Astrocyte of the cerebellum (primary cell): ENCODE measurements around the gene CETP.
A peak's percentile ranks its signal among the peaks of the same experiment; 100 is the strongest.

Experiments used
- DNase-seq: peaks from one replicate; pipeline ENCODE4 v3.0.0-alpha.2; 2011; ENCODE audit warnings: low read depth
- H3K4me3 ChIP-seq: 2 replicates; pipeline ENCODE4 v1.5.1; 2011; ENCODE audit warnings: mild to moderate bottlenecking, low read depth, low read length, moderate library complexity
- in situ Hi-C: cut with HindIII; loops from 2 replicates; pipeline ENCODE4 v1.10.0; 2017; ENCODE audit warnings: low sequenced_read_pairs
- TF ChIP-seq, protein P1 (sequence below): IDR thresholded peaks from 2 replicates; pipeline ENCODE4 v1.5.1; 2012; ENCODE audit warnings: low read length, low read depth, moderate library complexity, mild to moderate bottlenecking; ENCODE audit errors: missing control alignments

The CETP gene, protein sequence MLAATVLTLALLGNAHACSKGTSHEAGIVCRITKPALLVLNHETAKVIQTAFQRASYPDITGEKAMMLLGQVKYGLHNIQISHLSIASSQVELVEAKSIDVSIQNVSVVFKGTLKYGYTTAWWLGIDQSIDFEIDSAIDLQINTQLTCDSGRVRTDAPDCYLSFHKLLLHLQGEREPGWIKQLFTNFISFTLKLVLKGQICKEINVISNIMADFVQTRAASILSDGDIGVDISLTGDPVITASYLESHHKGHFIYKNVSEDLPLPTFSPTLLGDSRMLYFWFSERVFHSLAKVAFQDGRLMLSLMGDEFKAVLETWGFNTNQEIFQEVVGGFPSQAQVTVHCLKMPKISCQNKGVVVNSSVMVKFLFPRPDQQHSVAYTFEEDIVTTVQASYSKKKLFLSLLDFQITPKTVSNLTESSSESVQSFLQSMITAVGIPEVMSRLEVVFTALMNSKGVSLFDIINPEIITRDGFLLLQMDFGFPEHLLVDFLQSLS

DNA sequence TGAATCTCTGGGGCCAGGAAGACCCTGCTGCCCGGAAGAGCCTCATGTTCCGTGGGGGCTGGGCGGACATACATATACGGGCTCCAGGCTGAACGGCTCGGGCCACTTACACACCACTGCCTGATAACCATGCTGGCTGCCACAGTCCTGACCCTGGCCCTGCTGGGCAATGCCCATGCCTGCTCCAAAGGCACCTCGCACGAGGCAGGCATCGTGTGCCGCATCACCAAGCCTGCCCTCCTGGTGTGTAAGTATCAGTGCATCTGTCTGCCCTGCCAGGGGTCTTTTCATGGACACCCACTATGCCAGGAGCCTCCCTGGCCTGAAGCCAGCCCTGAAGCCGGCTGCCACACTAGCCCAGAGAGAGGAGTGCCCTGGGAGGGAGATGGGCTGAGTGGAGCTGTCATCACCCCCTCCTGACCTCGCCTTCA, at the start of gene CETP:
TSS of gene CETP (plus strand) at position 100 of the 431 bp plus-strand sequence. CDS start at position 130, 30 bp downstream.
- no peak within 1 kb of the TSS for H3K4me3 ChIP-seq
- in situ Hi-C loops: no loop called here
- TF ChIP-seq, protein P1, sequence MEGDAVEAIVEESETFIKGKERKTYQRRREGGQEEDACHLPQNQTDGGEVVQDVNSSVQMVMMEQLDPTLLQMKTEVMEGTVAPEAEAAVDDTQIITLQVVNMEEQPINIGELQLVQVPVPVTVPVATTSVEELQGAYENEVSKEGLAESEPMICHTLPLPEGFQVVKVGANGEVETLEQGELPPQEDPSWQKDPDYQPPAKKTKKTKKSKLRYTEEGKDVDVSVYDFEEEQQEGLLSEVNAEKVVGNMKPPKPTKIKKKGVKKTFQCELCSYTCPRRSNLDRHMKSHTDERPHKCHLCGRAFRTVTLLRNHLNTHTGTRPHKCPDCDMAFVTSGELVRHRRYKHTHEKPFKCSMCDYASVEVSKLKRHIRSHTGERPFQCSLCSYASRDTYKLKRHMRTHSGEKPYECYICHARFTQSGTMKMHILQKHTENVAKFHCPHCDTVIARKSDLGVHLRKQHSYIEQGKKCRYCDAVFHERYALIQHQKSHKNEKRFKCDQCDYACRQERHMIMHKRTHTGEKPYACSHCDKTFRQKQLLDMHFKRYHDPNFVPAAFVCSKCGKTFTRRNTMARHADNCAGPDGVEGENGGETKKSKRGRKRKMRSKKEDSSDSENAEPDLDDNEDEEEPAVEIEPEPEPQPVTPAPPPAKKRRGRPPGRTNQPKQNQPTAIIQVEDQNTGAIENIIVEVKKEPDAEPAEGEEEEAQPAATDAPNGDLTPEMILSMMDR: no peak
- DNase-seq: no peak

DNA sequence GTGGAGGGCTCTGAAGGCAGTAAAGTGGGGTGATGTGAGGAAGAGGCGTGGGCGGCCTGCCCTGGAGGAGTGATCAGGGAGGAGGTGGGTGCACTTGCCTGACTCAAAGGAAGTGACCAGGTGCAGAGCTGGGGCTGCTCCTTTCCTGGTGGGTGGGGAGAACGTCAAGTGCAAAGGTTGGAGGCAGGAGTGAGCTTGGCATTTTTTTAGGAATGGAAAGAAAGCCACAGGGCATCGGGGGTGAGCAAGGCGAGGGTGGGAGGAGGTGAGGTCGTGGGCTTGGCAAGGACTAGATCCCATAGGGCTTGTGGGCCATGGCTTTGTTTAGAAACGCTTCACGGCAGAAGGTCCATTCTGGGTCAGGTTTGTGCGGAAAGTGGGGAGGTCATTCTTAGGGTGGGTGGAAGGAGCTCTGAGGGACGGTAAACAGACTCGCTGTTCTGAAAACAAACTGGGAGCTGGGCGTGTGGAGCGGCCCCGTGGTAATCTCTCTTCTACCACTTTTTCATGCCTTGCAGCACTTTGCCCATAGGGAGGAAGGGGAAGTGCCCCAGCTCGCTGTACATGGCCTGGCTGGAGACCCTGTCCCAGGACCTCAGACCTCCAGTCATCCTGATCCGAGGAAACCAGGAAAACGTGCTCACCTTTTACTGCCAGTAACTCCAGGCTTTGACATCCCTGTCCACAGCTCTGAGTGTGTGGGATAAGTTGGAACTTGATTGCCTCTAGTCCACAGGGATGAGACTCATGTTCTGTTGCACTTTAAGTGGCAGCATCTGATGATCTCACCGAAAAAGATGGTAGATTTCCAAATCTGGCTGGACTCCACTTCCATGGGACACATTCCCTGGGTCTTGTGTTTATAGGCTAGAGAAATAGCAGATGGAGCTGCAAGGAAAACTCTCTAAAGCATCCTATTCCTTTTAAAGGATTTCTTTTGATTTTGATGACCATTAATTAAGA, 48.7 kb upstream of the CETP start:
- in situ Hi-C loops: no loop called here
- DNase-seq: no peak
- TF ChIP-seq, protein P1: no peak
- no peak overlapping the region for H3K4me3 ChIP-seq

DNA sequence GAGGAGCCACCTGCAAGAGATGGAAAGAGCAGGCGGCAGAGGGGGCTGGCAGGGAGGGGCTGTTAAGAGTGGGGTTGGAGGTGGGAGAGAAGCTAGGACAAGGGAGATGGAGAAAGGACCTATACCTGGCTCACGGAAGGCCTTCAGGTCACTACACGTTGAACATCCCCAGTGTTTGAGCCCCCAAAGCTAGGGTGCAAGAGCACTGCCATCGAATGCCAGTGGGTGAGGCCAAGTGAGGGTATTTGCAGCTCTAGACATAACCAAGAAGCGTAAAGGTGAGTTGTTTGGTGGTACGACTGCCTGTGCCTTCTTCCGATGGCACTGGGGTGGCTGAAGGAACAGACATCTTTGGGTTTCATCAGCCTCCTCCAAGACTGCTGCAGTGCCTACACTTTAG, 46.9 kb upstream of the CETP start:
- H3K4me3 ChIP-seq: no peak overlapping the region
- no peak for DNase-seq
- in situ Hi-C loops: no loop called here
- TF ChIP-seq, protein P1: no peak

DNA sequence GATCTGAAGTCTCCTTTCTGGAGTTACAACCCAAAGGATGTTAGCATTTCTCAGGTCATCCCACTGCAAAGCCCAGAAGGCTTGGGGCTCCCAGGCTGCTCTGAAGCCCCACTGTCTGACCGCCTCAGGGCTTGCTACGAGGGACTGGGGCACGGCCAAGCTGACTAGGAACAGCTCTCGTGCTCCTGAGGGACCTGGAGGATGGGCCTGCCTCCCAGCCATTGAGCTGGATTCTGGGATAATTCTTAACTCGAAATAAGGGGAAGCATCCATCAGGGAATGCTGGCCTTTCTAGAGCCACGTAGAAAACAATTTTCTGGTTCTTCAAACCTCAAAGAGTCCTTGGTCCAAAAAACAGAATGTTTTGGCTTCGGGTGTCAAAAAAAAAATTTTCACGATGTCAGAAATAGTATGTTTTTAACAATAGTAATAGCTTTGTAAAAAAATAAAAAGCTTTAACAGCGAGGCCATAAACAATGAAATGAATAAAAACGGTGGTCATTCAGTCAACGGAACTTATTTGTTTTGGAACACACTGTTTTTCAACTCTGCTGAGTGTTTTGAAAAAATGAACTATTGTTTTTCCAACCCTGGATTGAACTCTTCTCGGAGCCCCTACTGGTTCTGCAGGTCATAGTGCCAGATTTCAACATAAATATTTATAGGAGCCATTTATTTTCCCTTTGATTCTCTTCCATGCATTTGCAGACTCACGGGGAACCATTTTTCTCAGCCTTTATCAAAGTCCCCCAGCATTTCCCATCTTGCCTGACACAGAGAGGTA, 46.2 kb upstream of the CETP start:
- TF ChIP-seq, protein P1: no peak
- in situ Hi-C loops: no loop called here
- peak; percentile 61 for DNase-seq
- no peak overlapping the region for H3K4me3 ChIP-seq

DNA sequence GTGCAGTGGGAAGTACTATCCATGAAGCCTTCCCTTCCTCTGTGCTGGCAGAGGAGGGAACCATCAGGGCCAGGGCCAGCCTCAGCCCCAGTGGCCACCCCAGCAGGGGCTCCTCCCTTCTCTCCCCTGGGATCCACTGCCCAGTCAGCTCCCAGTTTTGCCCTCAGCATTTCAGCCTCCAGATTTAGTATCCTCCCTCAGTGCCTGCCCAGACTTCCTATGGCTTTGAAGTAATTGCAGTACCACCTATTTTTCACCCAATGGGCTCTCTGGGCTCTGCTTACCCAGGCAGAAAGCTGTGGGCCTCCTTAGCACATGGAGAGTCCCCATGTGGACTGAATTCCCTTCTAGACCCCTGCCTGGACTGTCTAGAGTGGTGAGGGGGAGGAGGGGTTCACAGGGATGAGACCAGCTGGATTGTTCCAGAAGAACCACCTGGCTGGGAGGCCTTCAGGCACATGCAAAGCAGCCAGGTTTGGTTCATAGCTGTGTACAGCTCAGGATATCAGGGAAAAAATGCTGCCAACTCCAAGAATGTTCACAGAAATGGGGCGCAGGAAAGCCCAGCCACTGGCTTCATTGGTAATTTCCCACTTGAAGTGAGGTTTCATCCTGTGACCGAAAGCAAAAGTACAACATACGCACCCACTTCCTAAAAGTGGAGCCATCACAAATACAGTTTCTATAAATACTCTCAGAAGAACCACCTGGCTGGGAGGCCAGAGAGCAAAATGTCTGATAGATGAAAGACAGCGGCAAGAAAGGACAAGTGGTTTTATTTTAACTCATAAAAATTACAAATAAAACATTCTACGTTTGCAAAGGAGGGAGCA, 45.0 kb upstream of the CETP start:
- DNase-seq: no peak
- TF ChIP-seq, protein P1: no peak
- in situ Hi-C loops: no loop called here

More for the DNA sequence above, 45.0 kb upstream of the CETP start:
- H3K4me3 ChIP-seq: no peak overlapping the region
